Mucosa of descending colon (tissue), 3 donors: Measurements from ENCODE around the gene RNU1-1. TPM values are rescaled to one million over a fixed set of nuclear protein-coding genes. Genes with fewer than 3 reads are reported as not detected.
"Not testable (repeated sequence)": the region's sequence is repeated elsewhere in the genome, so short reads cannot be mapped to it uniquely, and the experiment has no call there.

Experiments used
- ATAC-seq: fragments of 200-7000 bp; cut with Tn5 transposase; one replicate; pipeline ENCODE4 v1.9.1; 2020; ENCODE audit warnings: mild to moderate bottlenecking, moderate library complexity
- DNase-seq, 3 donors: peaks; one replicate each; pipeline ENCODE4 v3.0.0-alpha.2; 2020
- H3K36me3 ChIP-seq: fragments of 200-600 bp; one replicate; pipeline ENCODE4 v1.8.0; 2021; ENCODE audit warnings: low read depth, mild to moderate bottlenecking
- H3K4me1 ChIP-seq: fragments of 200-600 bp; one replicate; pipeline ENCODE4 v1.8.0; 2021; ENCODE audit warnings: low read depth, mild to moderate bottlenecking
- H3K4me3 ChIP-seq: fragments of 200-600 bp; one replicate; pipeline ENCODE4 v1.8.0; 2021; ENCODE audit warnings: mild to moderate bottlenecking
- H3K9me3 ChIP-seq: fragments of 200-600 bp; one replicate; pipeline ENCODE4 v1.8.0; 2021; ENCODE audit warnings: mild to moderate bottlenecking
- CTCF ChIP-seq: fragments of 200-600 bp; IDR thresholded peaks from one replicate; pipeline ENCODE4 v1.8.0; 2022; ENCODE audit warnings: antibody characterized with exemption, mild to moderate bottlenecking
- intact Hi-C, 2 donors: fragments of 100-400 bp; cut with DNase I in 1 of 2; cut with micrococcal nuclease in 1 of 2; formaldehyde crosslinking; loops; one replicate each; pipeline versions ENCODE4 v1.11.0 to v1.11.1; 2022; cut with DNase I, micrococcal nuclease
- total RNA-seq, 3 donors: library from RNA; stranded (reverse); fragmentation: NEBNext Ultra II Directional in 2 of 3; extraction: Animal tissue kit (Norgen Biotek cat#: 25700) in 2 of 3; gene quantifications; one replicate each; pipeline versions ENCODE4 v1.2.1 to v1.2.4, GENCODE V29; 2021 to 2023
- donor health status: DM: no; HTN: no; CAD: no; lungs with moderate emphysema.
- donor health status: DM: no; HTN: no; CAD: no.
- donor health status: DM: no; HTN: yes; CAD: no.

The RNU1-1 gene
- total RNA-seq, 3 donors from 2014 or later = 2,195 to 6,222 (median 2,378) TPM

- ATAC-seq, DNase-seq: not testable (repeated sequence)
Observed at GRCh38 chr1:16516694-16517410, 2.8 kb upstream of the RNU1-1 start.

GRCh38 chr1:16513412-16514106 is 526 bp downstream of the RNU1-1 start:
- ATAC-seq (peak; percentile 100), DNase-seq (peak in 2 of 3 donors; percentile 41 to 66)
- H3K4me3 ChIP-seq, H3K36me3 ChIP-seq, H3K9me3 ChIP-seq, intact Hi-C loops, H3K4me1 ChIP-seq: not testable (repeated sequence)

More at GRCh38 chr1:16516694-16517410, 2.8 kb upstream of the RNU1-1 start:
- H3K36me3 ChIP-seq, H3K4me3 ChIP-seq, intact Hi-C loops, H3K4me1 ChIP-seq, H3K9me3 ChIP-seq: not testable (repeated sequence)

GRCh38 chr1:16512624-16513411 is 1.3 kb downstream of the RNU1-1 start:
- peak in 2 of 3 donors; percentile 46 to 51 for DNase-seq
- ATAC-seq, H3K4me1 ChIP-seq, H3K4me3 ChIP-seq, intact Hi-C loops, H3K36me3 ChIP-seq, H3K9me3 ChIP-seq: not testable (repeated sequence)

- H3K4me3 ChIP-seq, H3K36me3 ChIP-seq, H3K4me1 ChIP-seq, DNase-seq, ATAC-seq, intact Hi-C loops, H3K9me3 ChIP-seq: not testable (repeated sequence)
Observed at GRCh38 chr1:16511926-16512325, 2.2 kb downstream of the RNU1-1 start.

- H3K36me3 ChIP-seq, ATAC-seq, H3K9me3 ChIP-seq, intact Hi-C loops, H3K4me1 ChIP-seq, H3K4me3 ChIP-seq: not testable (repeated sequence)
- peak in 1 of 3 donors; percentile 46 for DNase-seq
Observed at GRCh38 chr1:16508861-16509445, 5.1 kb downstream of the RNU1-1 start.

GRCh38 chr1:16506364-16507136 is 7.5 kb downstream of the RNU1-1 start:
- intact Hi-C loops, DNase-seq, H3K4me1 ChIP-seq, ATAC-seq, H3K36me3 ChIP-seq, H3K9me3 ChIP-seq, H3K4me3 ChIP-seq: not testable (repeated sequence)

GRCh38 chr1:16505870-16506269 is 8.2 kb downstream of the RNU1-1 start:
- DNase-seq, intact Hi-C loops, H3K36me3 ChIP-seq, H3K4me3 ChIP-seq, H3K9me3 ChIP-seq, H3K4me1 ChIP-seq, ATAC-seq: not testable (repeated sequence)

- no peak overlapping the region for H3K4me3 ChIP-seq
- H3K9me3 ChIP-seq = peaks cover 8% of the 10 kb centered on the region
- intact Hi-C loops = no loop called here
- H3K36me3 ChIP-seq = no peaks in the 10 kb centered on the region
- no peak for DNase-seq
- TF ChIP-seq CTCF = no peak
- peaks cover 1% of the 10 kb centered on the region for H3K4me1 ChIP-seq
- ATAC-seq = no peak
Observed at GRCh38 chr1:16503494-16503893, 10.6 kb downstream of the RNU1-1 start.

- H3K9me3 ChIP-seq, DNase-seq, H3K4me1 ChIP-seq, intact Hi-C loops, H3K4me3 ChIP-seq, ATAC-seq, H3K36me3 ChIP-seq: not testable (repeated sequence)
Observed at GRCh38 chr1:16501446-16501845, 12.6 kb downstream of the RNU1-1 start.

- H3K9me3 ChIP-seq, ATAC-seq, intact Hi-C loops, DNase-seq, H3K36me3 ChIP-seq, H3K4me3 ChIP-seq, H3K4me1 ChIP-seq: not testable (repeated sequence)
Observed at GRCh38 chr1:16500975-16501374, 13.1 kb downstream of the RNU1-1 start.

GRCh38 chr1:16500466-16500865 is 13.6 kb downstream of the RNU1-1 start:
- H3K36me3 ChIP-seq, H3K9me3 ChIP-seq, intact Hi-C loops, DNase-seq, ATAC-seq, H3K4me3 ChIP-seq, H3K4me1 ChIP-seq: not testable (repeated sequence)
